MCF 10A (cell line): ENCODE data around the gene ZNF300. TPM values are rescaled to one million over a fixed set of nuclear protein-coding genes. Genes with fewer than 3 reads are reported as not detected.
A peak's percentile ranks its signal among the peaks of the same experiment; 100 is the strongest.

ENCODE experiments used
- BruUV-seq: library from RNA; stranded (reverse); fragments of 400-500 nt; replicated peaks from 2 replicates; lab custom pipeline; 2021; lab: Mats Ljungman, UMichigan
- CTCF ChIA-PET: fragments of 300-600 bp; sonication (Branson Sonifier 250); formaldehyde crosslinking; extraction: SDS; loops from one replicate; lab custom pipeline; 2021; ENCODE audit warnings: antibody characterized with exemption, inconsistent platforms; lab: Yijun Ruan, JAX
- POLR2A ChIA-PET: fragments of 300-600, 350-650 bp; sonication (Branson Sonifier 250); formaldehyde crosslinking; extraction: SDS; loops from one replicate; lab custom pipeline; 2020; ENCODE audit warnings: antibody characterized with exemption, inconsistent platforms; lab: Yijun Ruan, JAX
- DNase-seq: peaks from one replicate; pipeline ENCODE4 v3.0.0-alpha.2; 2018; ENCODE audit not compliant: unreplicated experiment
- H3K27ac Mint-ChIP-seq: one replicate; pipeline ENCODE4 v1.8.0; 2022; ENCODE audit warnings: mild to moderate bottlenecking, low read depth, mixed read lengths; ENCODE audit not compliant: unreplicated experiment
- H3K27me3 Mint-ChIP-seq: one replicate; pipeline ENCODE4 v1.8.0; 2022; ENCODE audit warnings: mixed read lengths; ENCODE audit not compliant: insufficient read depth, unreplicated experiment
- H3K36me3 Mint-ChIP-seq: one replicate; pipeline ENCODE4 v1.8.0; 2022; ENCODE audit warnings: mild to moderate bottlenecking, moderate library complexity, mixed read lengths; ENCODE audit not compliant: insufficient read depth, unreplicated experiment
- H3K4me1 Mint-ChIP-seq: one replicate; pipeline ENCODE4 v1.8.0; 2022; ENCODE audit warnings: mixed read lengths; ENCODE audit not compliant: insufficient read depth, unreplicated experiment
- H3K4me3 Mint-ChIP-seq: one replicate; pipeline ENCODE4 v1.8.0; 2022; ENCODE audit warnings: mild to moderate bottlenecking, moderate library complexity, mixed read lengths; ENCODE audit not compliant: unreplicated experiment
- H3K9me3 Mint-ChIP-seq: one replicate; pipeline ENCODE4 v1.8.0; 2022; ENCODE audit warnings: mixed read lengths; ENCODE audit not compliant: unreplicated experiment
- intact Hi-C: fragments of 100-400 bp; cut with micrococcal nuclease; formaldehyde crosslinking; loops from 2 replicates; pipeline ENCODE4 v1.14.1; 2022
- total RNA-seq: library from RNA; stranded (reverse); gene quantifications from 2 replicates; pipeline ENCODE4 v1.2.3, GENCODE V29; 2022
- TF ChIP-seq, protein P1 (sequence below): fragments of 200-600 bp; IDR thresholded peaks from one replicate; pipeline ENCODE4 v1.8.0; 2022; ENCODE audit warnings: antibody characterized with exemption, mild to moderate bottlenecking; ENCODE audit not compliant: unreplicated experiment

ZNF300 gene
- total RNA-seq, 1 experiment from 2014 or later: 15.4 TPM

DNA sequence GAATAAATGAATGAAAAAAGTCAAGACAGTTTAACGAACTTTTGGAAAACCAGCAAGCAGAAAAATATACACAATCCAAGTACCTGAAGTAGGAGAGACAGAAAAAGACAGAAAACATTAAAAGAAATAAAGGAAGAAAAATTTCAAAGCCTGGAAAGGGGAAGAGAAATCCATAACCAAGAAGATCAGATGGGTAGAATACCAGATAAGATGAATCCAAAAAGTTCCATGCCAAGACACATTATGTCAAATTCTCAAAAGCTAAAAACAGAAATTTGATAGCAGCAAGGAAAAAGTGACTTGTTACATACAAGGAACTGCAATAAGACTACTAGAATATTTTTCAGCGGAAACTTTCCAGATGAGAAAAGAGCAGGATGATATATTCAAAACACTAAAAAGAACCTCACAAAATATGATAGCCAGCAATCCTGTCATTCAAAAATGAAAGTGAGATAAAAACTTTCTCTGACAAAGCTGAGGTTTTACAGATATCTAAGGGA, 7.6 kb upstream of the ZNF300 start:
- intact Hi-C loops: no loop called here
- BruUV-seq: no TSS peak
- DNase-seq: no peak
- CTCF ChIA-PET: interaction anchor here (0.6 to 1.0 kb wide), 3 partner anchors 171 to 401 kb away, joined by 3 read pairs; no protein-coding TSS in a partner anchor
- Mint-ChIP-seq H3K9me3 (peaks cover 25% of the 10 kb centered on the region), H3K4me3 (no peak overlapping the region), H3K27me3 (no peaks in the 10 kb centered on the region), H3K4me1 (no peaks in the 10 kb centered on the region), H3K36me3 (no peaks in the 10 kb centered on the region), H3K27ac (no peak overlapping the region)
- TF ChIP-seq, protein P1, sequence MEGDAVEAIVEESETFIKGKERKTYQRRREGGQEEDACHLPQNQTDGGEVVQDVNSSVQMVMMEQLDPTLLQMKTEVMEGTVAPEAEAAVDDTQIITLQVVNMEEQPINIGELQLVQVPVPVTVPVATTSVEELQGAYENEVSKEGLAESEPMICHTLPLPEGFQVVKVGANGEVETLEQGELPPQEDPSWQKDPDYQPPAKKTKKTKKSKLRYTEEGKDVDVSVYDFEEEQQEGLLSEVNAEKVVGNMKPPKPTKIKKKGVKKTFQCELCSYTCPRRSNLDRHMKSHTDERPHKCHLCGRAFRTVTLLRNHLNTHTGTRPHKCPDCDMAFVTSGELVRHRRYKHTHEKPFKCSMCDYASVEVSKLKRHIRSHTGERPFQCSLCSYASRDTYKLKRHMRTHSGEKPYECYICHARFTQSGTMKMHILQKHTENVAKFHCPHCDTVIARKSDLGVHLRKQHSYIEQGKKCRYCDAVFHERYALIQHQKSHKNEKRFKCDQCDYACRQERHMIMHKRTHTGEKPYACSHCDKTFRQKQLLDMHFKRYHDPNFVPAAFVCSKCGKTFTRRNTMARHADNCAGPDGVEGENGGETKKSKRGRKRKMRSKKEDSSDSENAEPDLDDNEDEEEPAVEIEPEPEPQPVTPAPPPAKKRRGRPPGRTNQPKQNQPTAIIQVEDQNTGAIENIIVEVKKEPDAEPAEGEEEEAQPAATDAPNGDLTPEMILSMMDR: no peak
- POLR2A ChIA-PET: interaction anchor here (0.7 to 1.5 kb wide), 2 partner anchors 10 to 25 kb away, joined by 3 read pairs; no protein-coding TSS in a partner anchor

DNA sequence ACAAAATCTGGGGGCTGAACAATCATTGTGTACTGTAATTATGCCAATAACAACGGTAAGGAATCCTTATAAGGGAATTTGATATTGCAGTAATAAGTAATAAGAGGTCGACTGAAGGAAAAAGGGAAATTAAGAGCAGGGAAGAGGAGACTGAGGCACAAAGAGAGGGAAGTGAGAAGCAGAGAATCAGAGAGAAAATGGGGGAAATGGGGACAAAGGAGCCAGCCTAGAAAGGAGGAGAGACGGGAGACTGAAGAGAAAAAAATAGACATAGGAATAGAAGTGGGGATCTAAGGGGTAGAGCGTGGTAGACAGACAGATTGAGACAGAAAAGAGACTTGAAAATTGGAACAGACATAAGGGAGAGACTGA, 518 bp upstream of the ZNF300 start:
- Mint-ChIP-seq H3K27ac (peak overlapping the region; percentile 99), H3K9me3 (peaks cover 6% of the 10 kb centered on the region), H3K4me1 (peaks cover 16% of the 10 kb centered on the region), H3K4me3 (peak overlapping the region; percentile 92), H3K27me3 (no peaks in the 10 kb centered on the region), H3K36me3 (peaks cover 34% of the 10 kb centered on the region)
- ChIA-PET CTCF (no interaction called here), POLR2A (interaction anchor here (0.8 to 1.0 kb wide), 3 partner anchors 11 to 456 kb away, joined by 3 to 6 read pairs (median 4); no protein-coding TSS in a partner anchor)
- BruUV-seq: no TSS peak
- DNase-seq: no peak
- intact Hi-C loops: no loop called here
- TF ChIP-seq, protein P1: no peak

DNA sequence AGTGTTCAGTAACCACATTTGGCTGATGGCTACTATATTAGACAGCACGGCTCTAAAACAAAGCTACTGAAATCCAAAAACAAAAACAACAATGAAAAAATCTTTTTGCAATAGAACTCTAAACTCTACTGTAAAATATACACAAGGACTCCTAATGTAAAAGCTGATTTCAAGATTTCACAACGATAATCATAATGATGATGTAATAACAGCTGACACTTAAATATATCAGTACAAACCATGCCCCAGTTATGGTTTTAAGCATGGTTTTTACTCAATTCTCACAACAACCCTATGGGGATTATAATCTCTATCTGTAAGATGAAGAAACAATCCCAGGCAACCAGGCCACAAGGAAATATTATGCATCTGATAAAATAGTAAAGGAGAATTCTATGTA, 3.3 kb downstream of the ZNF300 start:
- H3K9me3 Mint-ChIP-seq: peaks cover 45% of the 10 kb centered on the region
- TF ChIP-seq, protein P1: no peak
- no peak for DNase-seq
- no peak overlapping the region for H3K4me3 Mint-ChIP-seq
- ChIA-PET POLR2A (no interaction called here), CTCF (interaction anchor here (0.5 to 0.9 kb wide), 4 partner anchors 55 to 452 kb away, joined by 3 read pairs; no protein-coding TSS in a partner anchor)
- intact Hi-C loops: no loop called here
- peaks cover 16% of the 10 kb centered on the region for H3K4me1 Mint-ChIP-seq
- no peaks in the 10 kb centered on the region for H3K27me3 Mint-ChIP-seq
- BruUV-seq: no TSS peak
- H3K36me3 Mint-ChIP-seq: peaks cover 69% of the 10 kb centered on the region
- no peak overlapping the region for H3K27ac Mint-ChIP-seq

DNA sequence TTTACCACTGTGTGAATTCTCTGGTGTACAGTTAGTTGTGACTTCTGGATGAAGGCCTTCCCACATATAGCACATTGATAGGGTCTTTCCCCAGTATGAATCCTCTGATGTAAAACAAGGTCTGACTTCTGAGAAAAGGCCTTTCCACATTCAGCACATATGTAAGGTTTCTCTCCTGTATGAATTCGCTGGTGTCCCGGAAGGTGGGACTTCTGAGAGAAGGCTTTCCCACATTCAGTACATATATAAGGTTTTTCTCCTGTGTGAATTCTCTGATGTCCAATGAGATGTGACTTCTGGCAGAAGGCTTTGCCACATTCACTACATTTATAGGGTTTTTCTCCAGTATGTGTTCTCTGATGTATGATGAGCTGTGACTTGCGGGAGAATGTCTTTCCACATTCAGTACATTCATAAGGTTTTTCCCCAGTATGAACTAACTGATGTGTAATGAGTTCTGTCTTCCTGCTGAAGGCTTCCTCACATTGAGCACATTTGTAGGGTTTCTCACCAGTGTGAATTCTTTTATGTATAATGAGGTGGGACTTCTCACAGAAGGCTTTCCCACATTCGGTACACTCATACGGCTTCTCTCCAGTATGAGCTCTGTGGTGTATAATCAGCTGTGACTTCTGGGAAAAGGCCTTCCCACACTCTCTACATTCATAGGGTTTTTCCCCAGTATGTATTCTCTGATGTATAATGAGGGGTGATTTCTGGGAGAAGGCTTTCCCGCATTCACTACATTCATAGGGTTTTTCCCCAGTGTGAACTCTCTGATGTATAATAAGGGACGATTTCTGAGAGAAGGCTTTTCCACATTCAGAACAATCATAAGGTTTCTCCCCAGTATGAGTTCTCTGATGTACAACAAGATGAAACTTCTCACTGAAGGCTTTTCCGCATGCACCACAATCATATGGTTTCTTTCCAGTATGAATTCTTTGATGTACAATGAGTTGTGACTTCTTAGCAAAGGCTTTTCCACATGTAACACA, 9.1 kb downstream of the ZNF300 start:
- intact Hi-C loops: no loop called here
- Mint-ChIP-seq H3K4me3 (no peak overlapping the region), H3K27me3 (no peaks in the 10 kb centered on the region), H3K36me3 (peaks cover 46% of the 10 kb centered on the region), H3K27ac (no peak overlapping the region), H3K9me3 (peaks cover 67% of the 10 kb centered on the region), H3K4me1 (no peaks in the 10 kb centered on the region)
- DNase-seq: peak; percentile 6
- TF ChIP-seq, protein P1: no peak
- BruUV-seq: no TSS peak
- CTCF ChIA-PET: interaction anchor here (0.5 to 1.6 kb wide), 3 partner anchors 9 to 95 kb away, joined by 3 read pairs; partner anchors contain the start of genes IRGM and ZNF300
- POLR2A ChIA-PET: interaction anchor here (1.0 kb wide), 1 partner anchor 8 kb away, joined by 5 read pairs; no protein-coding TSS in a partner anchor
